ENCODE measurements around the gene DAGLA. TPM values are rescaled to one million over a fixed set of nuclear protein-coding genes. Genes with fewer than 3 reads are reported as not detected.

DAGLA gene
- total and polyA plus RNA-seq, 2 donors (not counting 3 experiments of a cell fraction or from before 2014, with no cell fraction given), result 2.5 to 4.7 TPM

- DNase-seq (ENCODE audit: low read depth, low spot score) (no peak), FAIRE-seq (no peak)
- Histone ChIP-seq H3K4me3 (replicated peaks in 1 of 3; ENCODE audit: insufficient read depth in 1 of 3, low read depth in 1 of 3, low read length in 3 of 3) (no peak overlapping the region), H3K9me3 (replicated peaks; ENCODE audit: control insufficient read depth, insufficient read depth, low read length) (no peaks in the 10 kb centered on the region), H3K27ac (ENCODE audit: insufficient read depth, low read depth, low read length) (no peak overlapping the region), H4K20me1 (replicated peaks; ENCODE audit: control insufficient read depth, extremely low read depth, insufficient read depth, low read length) (no peaks in the 10 kb centered on the region), H3K4me1 (ENCODE audit: control insufficient read depth, extremely low read depth, insufficient read depth, low read length) (peaks cover 28% of the 10 kb centered on the region), H3K79me2 (ENCODE audit: control insufficient read depth, insufficient read depth, low read length) (no peaks in the 10 kb centered on the region), H3K36me3 (ENCODE audit: control insufficient read depth in 2 of 2, extremely low read depth in 1 of 2, insufficient read depth in 2 of 2, low read length in 2 of 2) (no peaks in the 10 kb centered on the region), H3K27me3 (ENCODE audit: control insufficient read depth in 2 of 2, insufficient read depth in 2 of 2, low read length in 2 of 2) (no peaks in the 10 kb centered on the region), H3K9ac (replicated peaks; ENCODE audit: extremely low read depth, insufficient read depth, low read length) (no peak overlapping the region), H3K9me1 (replicated peaks; ENCODE audit: control insufficient read depth, extremely low read depth, insufficient read depth, low read length) (no peaks in the 10 kb centered on the region), H2AFZ (ENCODE audit: low read depth, low read length) (no peak overlapping the region), H3K4me2 (ENCODE audit: insufficient read depth, low read length) (no peak overlapping the region)
- intact Hi-C loops (cut with micrococcal nuclease), result no loop called here
- POLR2A ChIA-PET, result no interaction called here
- no TSS peak for BruUV-seq (replicated peaks)
- TF ChIP-seq MYC (IDR thresholded peaks at IDR 0.05; ENCODE audit: low read depth, low read length) (no peak), GATA2 (IDR thresholded peaks at IDR 0.05; ENCODE audit: insufficient read depth, insufficient read length, low read depth, low read length) (no peak), MAX (IDR thresholded peaks at IDR 0.05; ENCODE audit: insufficient read depth, insufficient read length) (no peak), FOS (IDR thresholded peaks at IDR 0.05; ENCODE audit: borderline replicate concordance, insufficient read depth, low read length) (no peak), POLR2A (IDR thresholded peaks at IDR 0.05; ENCODE audit: low read depth, low read length) (no peak), POLR2AphosphoS5 (IDR thresholded peaks at IDR 0.05; ENCODE audit: insufficient read depth, low read depth, low read length) (no peak), JUN (IDR thresholded peaks at IDR 0.05; ENCODE audit: borderline replicate concordance, insufficient read depth, insufficient read length, low read depth) (no peak), EZH2 (IDR thresholded peaks at IDR 0.05; ENCODE audit: borderline replicate concordance, low read depth, low read length, severe bottlenecking) (no peak), CTCF (IDR thresholded peaks at IDR 0.05; ENCODE audit: extremely low read depth in 1 of 2, insufficient read depth in 1 of 2, low read depth in 1 of 2, low read length in 2 of 2) (no peak)
- CTCF ChIA-PET, result no interaction called here
- dilution Hi-C loops (cut with MboI; ENCODE audit: extremely low pct_ligation_motif_present, low sequenced_read_pairs), result no loop called here
Measured at GRCh38 chr11:61714316-61714715, 34.1 kb downstream of the DAGLA start.

All from endothelial cell of umbilical vein (primary cell).